Stomach (tissue), 19 donors: ENCODE data around the gene HDHD3. TPM values are rescaled to one million over a fixed set of nuclear protein-coding genes. Genes with fewer than 3 reads are reported as not detected.
A peak's percentile ranks its signal among the peaks of the same experiment; 100 is the strongest.

Experiments
- DNase-seq, 2 donors: peaks; one replicate each; pipeline versions ENCODE4 v3.0.0 to v3.0.0-alpha.2; 2013 to 2019
- H3K27ac ChIP-seq, 5 donors: fragments of 200-600 bp in 4 of 5; sonication (generic) in 4 of 5; one replicate each; pipeline ENCODE4 v1.5.1; 2013 to 2019; ENCODE audit warnings: mild to moderate bottlenecking in 1 of 5, moderate library complexity in 1 of 5
- H3K27me3 ChIP-seq, 3 donors: fragments of 200-600 bp; sonication (generic); one replicate each; pipeline ENCODE4 v1.5.1; 2017 to 2019; ENCODE audit warnings: mixed run types in 1 of 3
- H3K36me3 ChIP-seq, 4 donors: fragments of 200-600 bp; sonication (generic); 1 replicate in 3 of 4; 2 replicates in 1 of 4; pipeline ENCODE4 v1.5.1; 2016 to 2019
- H3K4me1 ChIP-seq, 4 donors: fragments of 200-600 bp; sonication (generic); one replicate each; pipeline ENCODE4 v1.5.1; 2016 to 2019
- H3K4me3 ChIP-seq, 4 donors: fragments of 200-600 bp; sonication (generic) in 3 of 4; one replicate each; pipeline ENCODE4 v1.5.1; 2016 to 2019; ENCODE audit warnings: mild to moderate bottlenecking in 1 of 4
- H3K9me3 ChIP-seq, 4 donors: fragments of 200-600 bp; sonication (generic); one replicate each; pipeline ENCODE4 v1.5.1; 2016 to 2019
- CTCF ChIP-seq, 7 experiments: fragments of 450-650 bp in 4 of 7; fragments of 200-600 bp in 3 of 7; sonication (generic) in 3 of 7; IDR thresholded peaks; one replicate each; pipeline ENCODE4 v1.5.1; 2016 to 2019; ENCODE audit warnings: antibody characterized with exemption in 7 of 7, control low read depth in 2 of 7, mild to moderate bottlenecking in 1 of 7
- EP300 ChIP-seq: sonication (generic); formaldehyde crosslinking; IDR thresholded peaks from one replicate; pipeline ENCODE4 v1.6.1; 2017; ENCODE audit warnings: antibody characterized with exemption
- POLR2A ChIP-seq, 4 donors: fragments of 450-650 bp; IDR thresholded peaks; one replicate each; pipeline ENCODE4 v1.6.1; 2016; ENCODE audit warnings: antibody characterized with exemption in 4 of 4, control low read depth in 2 of 4, mild to moderate bottlenecking in 1 of 4, moderate library complexity in 1 of 4
- POLR2AphosphoS5 ChIP-seq, 3 donors: sonication (generic); formaldehyde crosslinking; IDR thresholded peaks; one replicate each; pipeline ENCODE4 v1.6.1; 2016; ENCODE audit warnings: antibody characterized with exemption in 3 of 3
- WGBS, 5 donors: extraction: QIAGEN DNeasy Blood & Tissue Kit in 3 of 5; methylation state at CpG; one replicate each; pipeline versions ENCODE4 v1.1.5 to v1.1.7; 2013 to 2018; 5-methylcytosine and 5-hydroxymethylcytosine counted together
- intact Hi-C: fragments of 100-400 bp; cut with DNase I; formaldehyde crosslinking; loops from one replicate; pipeline ENCODE4 v1.15.1; 2023; ENCODE audit warnings: low total_unique reads
- long read RNA-seq, 10 donors: transcript quantifications; one replicate each; lab custom pipeline, GENCODE V29; 2026
- polyA plus RNA-seq, 3 donors: library from polyadenylated mRNA; stranded (reverse); fragments of 200-250 nt; gene quantifications; one replicate each; pipeline ENCODE4 v1.2.3, GENCODE V29; 2013
- total RNA-seq, 5 donors: library from RNA; depleted of rRNA; stranded (reverse); fragments of >200 nt; gene quantifications; one replicate each; pipeline versions ENCODE4 v1.1.0 to v1.2.3, GENCODE V29; 2014 to 2016
- donor health status: healthy with polysubstance abuse.
- donor health status: Bipolar disorder and iron deficiency.
- donor health status: healthy.

HDHD3 gene
- total RNA-seq: 100 to 1,000 TPM in 3 of 5 donors, 10 to 100 TPM in 2; 41.3 to 120 (median 104) TPM
- 10 to 100 TPM; 42.5 to 81.1 (median 51.6) TPM for polyA plus RNA-seq
- long read RNA-seq, donor 1, transcript HDHD3-202 (3 exons, 1,497 nt): major isoform, 10 of 13 reads
- long read RNA-seq, donor 1, partial matches to known transcripts: 0 of 13 reads
- long read RNA-seq, donor 1, other reads (novel, unspliced or antisense): 0 of 13 reads
- long read RNA-seq, donor 2, transcript HDHD3-202 (3 exons, 1,497 nt): major isoform, 14 of 21 reads
- long read RNA-seq, donor 2, transcript HDHD3-203 (3 exons, 913 nt): minor isoform, 5 of 21 reads
- long read RNA-seq, donor 2, partial matches to known transcripts: 0 of 21 reads
- long read RNA-seq, donor 2, other reads (novel, unspliced or antisense): 0 of 21 reads
- long read RNA-seq, donor 3, partial matches to known transcripts: 0 of 9 reads
- long read RNA-seq, donor 3, other reads (novel, unspliced or antisense): 0 of 9 reads
- long read RNA-seq, donor 4, partial matches to known transcripts: 0 of 2 reads
- long read RNA-seq, donor 4, other reads (novel, unspliced or antisense): 0 of 2 reads
- long read RNA-seq, donor 5, transcript HDHD3-202 (3 exons, 1,497 nt): major isoform, 9 of 20 reads
- long read RNA-seq, donor 5, partial matches to known transcripts: 8 of 20 reads
- long read RNA-seq, donor 5, other reads (novel, unspliced or antisense): 0 of 20 reads
- long read RNA-seq, donor 6, transcript HDHD3-201 (2 exons, 1,834 nt): minor isoform, 5 of 39 reads
- long read RNA-seq, donor 6, transcript HDHD3-203 (3 exons, 913 nt): minor isoform, 11 of 39 reads
- long read RNA-seq, donor 6, transcript HDHD3-202 (3 exons, 1,497 nt): major isoform, 23 of 39 reads
- long read RNA-seq, donor 6, partial matches to known transcripts: 0 of 39 reads
- long read RNA-seq, donor 6, other reads (novel, unspliced or antisense): 0 of 39 reads
- long read RNA-seq, donor 7, transcript HDHD3-202 (3 exons, 1,497 nt): major isoform, 11 of 20 reads
- long read RNA-seq, donor 7, transcript HDHD3-203 (3 exons, 913 nt): minor isoform, 9 of 20 reads
- long read RNA-seq, donor 7, partial matches to known transcripts: 0 of 20 reads
- long read RNA-seq, donor 7, other reads (novel, unspliced or antisense): 0 of 20 reads
- long read RNA-seq, donor 8, transcript HDHD3-203 (3 exons, 913 nt): minor isoform, 5 of 20 reads
- long read RNA-seq, donor 8, transcript HDHD3-202 (3 exons, 1,497 nt): major isoform, 13 of 20 reads
- long read RNA-seq, donor 8, partial matches to known transcripts: 0 of 20 reads
- long read RNA-seq, donor 8, other reads (novel, unspliced or antisense): 0 of 20 reads
- long read RNA-seq, donor 9, transcript HDHD3-202 (3 exons, 1,497 nt): major isoform, 7 of 21 reads
- long read RNA-seq, donor 9, partial matches to known transcripts: 11 of 21 reads
- long read RNA-seq, donor 9, other reads (novel, unspliced or antisense): 0 of 21 reads
- long read RNA-seq, donor 10, transcript HDHD3-202 (3 exons, 1,497 nt): major isoform, 11 of 24 reads
- long read RNA-seq, donor 10, transcript HDHD3-201 (2 exons, 1,834 nt): minor isoform, 10 of 24 reads
- long read RNA-seq, donor 10, partial matches to known transcripts: 0 of 24 reads
- long read RNA-seq, donor 10, other reads (novel, unspliced or antisense): 0 of 24 reads

- 1 to 2% (median 2%) methylated on average over 49 to 73 of the region's 74 CpGs for WGBS, 5 donors
- H3K36me3 ChIP-seq: peaks cover 14 to 33% (median 27%) of the 10 kb centered on the region in 4 donors
- H3K9me3 ChIP-seq: no peaks in the 10 kb centered on the region
- peak; percentile 91 to 94 for DNase-seq
- peak within 1 kb of the TSS; percentile 89 to 97 (median 96) for H3K27ac ChIP-seq
- peaks cover 14 to 70% (median 64%) of the 10 kb centered on the region in 4 donors for H3K4me1 ChIP-seq
- TF ChIP-seq POLR2A (IDR thresholded peaks at IDR 0.05) (peak in 2 of 4 donors; percentile 11 to 86), POLR2AphosphoS5 (IDR thresholded peaks at IDR 0.05) (peak in 2 of 3 donors; percentile 96), EP300 (no peak)
- no peaks in the 10 kb centered on the region for H3K27me3 ChIP-seq
- intact Hi-C loops: no loop called here
- H3K4me3 ChIP-seq: peak within 1 kb of the TSS; percentile 69 to 84 (median 78)
Measured at GRCh38 chr9:113376634-113377567, at the start of gene HDHD3. Gene HDHD3 (minus strand): TSS chr9:113376986. CDS start chr9:113374354, 2,632 bp downstream.

- no peak overlapping the region for H3K27ac ChIP-seq
- H3K4me1 ChIP-seq: no peaks in the 10 kb centered on the region
- no peaks in the 10 kb centered on the region for H3K27me3 ChIP-seq
- no peak overlapping the region for H3K4me3 ChIP-seq
- 39 to 61% (median 51%) methylated on average over 2 of the region's 2 CpGs for WGBS, 5 donors
- no peaks in the 10 kb centered on the region for H3K36me3 ChIP-seq
- TF ChIP-seq POLR2AphosphoS5 (IDR thresholded peaks at IDR 0.05) (no peak), CTCF (IDR thresholded peaks at IDR 0.05) (no peak), EP300 (no peak), POLR2A (IDR thresholded peaks at IDR 0.05) (no peak)
- H3K9me3 ChIP-seq: no peaks in the 10 kb centered on the region
- intact Hi-C loops: no loop called here
- no peak for DNase-seq
Measured at GRCh38 chr9:113425072-113425471, 48.3 kb upstream of the HDHD3 start.

GRCh38 chr9:113421726-113422125 is 44.9 kb upstream of the HDHD3 start:
- Histone ChIP-seq H3K27ac (no peak overlapping the region), H3K36me3 (no peaks in the 10 kb centered on the region), H3K4me1 (no peaks in the 10 kb centered on the region), H3K27me3 (no peaks in the 10 kb centered on the region), H3K9me3 (no peaks in the 10 kb centered on the region), H3K4me3 (no peak overlapping the region)
- intact Hi-C loops: no loop called here
- TF ChIP-seq POLR2A (IDR thresholded peaks at IDR 0.05) (no peak), POLR2AphosphoS5 (IDR thresholded peaks at IDR 0.05) (no peak), CTCF (IDR thresholded peaks at IDR 0.05) (no peak), EP300 (no peak)
- WGBS, 5 donors: 68 to 81% (median 76%) methylated on average over 3 of the region's 3 CpGs
- no peak for DNase-seq
